ENCODE measurements around the gene SCNN1B. TPM values are rescaled to one million over a fixed set of nuclear protein-coding genes. Genes with fewer than 3 reads are reported as not detected.

Gene SCNN1B
- total and polyA plus RNA-seq, 12 donors = 0.11 to 0.38 (median 0.22) TPM; not detected in 4

- intact Hi-C loops (cut with DNase I) = loop anchor here in 1 of 10 donors (10.0 kb wide), 1 partner anchor 59 kb away; no protein-coding TSS in a partner anchor
- Histone ChIP-seq H3K4me3 (no peak overlapping the region), H3K36me3 (peaks cover 0 to 72% (median 4%) of the 10 kb centered on the region in 9 donors), H3K27me3 (no peaks in the 10 kb centered on the region), H3K4me1 (peaks cover 0 to 19% (median 9%) of the 10 kb centered on the region in 9 donors), H3K27ac (peak overlapping the region; percentile 65 to 87 (median 78)), H3K9me3 (no peaks in the 10 kb centered on the region)
- no peak for TF ChIP-seq CTCF (IDR thresholded peaks at IDR 0.05)
- WGBS, 2 donors = 38 to 52% methylated on average over 11 of the region's 11 CpGs
- DNase-seq (peak; percentile 29 to 85), ATAC-seq (peak; percentile 92 to 97 (median 96))
These were observed 121.5 kb downstream of the SCNN1B start for GRCh38 chr16:23423496-23424049.

DNA sequence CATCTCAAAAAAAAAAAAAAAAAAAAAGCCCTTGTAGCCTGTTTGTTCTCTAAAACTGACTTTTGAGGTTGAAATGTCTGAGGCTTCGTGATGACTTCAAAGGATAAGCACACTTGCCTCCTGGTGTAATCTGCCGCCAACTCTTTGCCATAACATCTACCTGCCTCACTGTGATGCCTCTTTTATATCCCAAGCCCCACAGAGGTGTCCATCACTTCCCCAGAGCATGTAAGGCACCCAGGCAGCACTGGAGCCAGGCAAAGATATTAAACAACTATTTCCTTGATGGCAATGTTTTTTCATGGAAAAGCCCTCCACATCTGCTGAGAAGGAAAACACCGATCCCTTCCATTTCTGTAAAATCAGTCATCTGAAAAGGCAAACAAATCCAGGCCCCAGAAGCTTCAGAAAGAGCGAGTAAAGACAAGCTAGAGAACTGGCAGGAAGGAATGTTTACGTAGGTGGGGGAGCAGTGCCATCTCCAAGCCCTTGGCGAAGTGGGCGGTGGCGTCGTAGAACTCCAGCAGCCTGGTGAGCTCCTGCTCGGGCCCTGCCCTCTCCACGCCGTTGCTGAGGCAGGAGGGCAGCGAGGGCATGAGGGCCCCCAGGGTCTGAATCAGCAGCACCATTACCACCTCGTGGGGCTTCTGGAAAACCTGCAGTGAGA lies 122.3 kb downstream of the SCNN1B start:
- Histone ChIP-seq H3K9me3 (no peaks in the 10 kb centered on the region), H3K4me3 (no peak overlapping the region), H3K4me1 (peaks cover 0 to 19% (median 9%) of the 10 kb centered on the region in 9 donors), H3K36me3 (peaks cover 0 to 72% (median 10%) of the 10 kb centered on the region in 9 donors), H3K27me3 (no peaks in the 10 kb centered on the region), H3K27ac (peak overlapping the region; percentile 65 to 87 (median 78))
- intact Hi-C loops (cut with DNase I) = loop anchor here in 1 of 10 donors (10.0 kb wide), 1 partner anchor 60 kb away; no protein-coding TSS in a partner anchor
- no peak for TF ChIP-seq CTCF (IDR thresholded peaks at IDR 0.05)
- 95 to 96% methylated on average over 14 of the region's 14 CpGs for WGBS, 2 donors
- ATAC-seq (no peak), DNase-seq (no peak)

- peaks cover 0 to 14% (median 6%) of the 10 kb centered on the region in 9 donors for H3K4me1 ChIP-seq
- no peak overlapping the region for H3K27ac ChIP-seq
- no peaks in the 10 kb centered on the region for H3K9me3 ChIP-seq
- no peak for TF ChIP-seq CTCF (IDR thresholded peaks at IDR 0.05)
- 79 to 83% methylated on average over 2 of the region's 2 CpGs for WGBS, 2 donors
- DNase-seq = no peak
- no peak overlapping the region for H3K4me3 ChIP-seq
- no peak for ATAC-seq
- intact Hi-C loops (cut with DNase I) = loop anchor here in 1 of 10 donors (10.0 kb wide), 1 partner anchor 64 kb away; no protein-coding TSS in a partner anchor
- peaks cover 0 to 91% (median 34%) of the 10 kb centered on the region in 9 donors for H3K36me3 ChIP-seq
- no peaks in the 10 kb centered on the region for H3K27me3 ChIP-seq
These were observed 126.2 kb downstream of the SCNN1B start for GRCh38 chr16:23428351-23428750.

Other genes with a start within 250 kb of the SCNN1B start
- 10 to 100 TPM; 19.0 to 32.1 (median 23.2) TPM for gene USP31, start 152.8 kb upstream of the SCNN1B start, total RNA-seq
- 10 to 100 TPM in 1 of 2 donors, 1 to 10 TPM in 1; 8.9 to 21.8 TPM for gene USP31, start 152.8 kb upstream of the SCNN1B start, polyA plus RNA-seq
- gene SCNN1G, start 119.6 kb upstream of the SCNN1B start, total RNA-seq = under 1 TPM in 3 of 10 donors, not detected in 7; 0.05 to 0.30 (median 0.12) TPM
- under 1 TPM in 1 of 2 donors, not detected in 1; 0.03 TPM for gene SCNN1G, start 119.6 kb upstream of the SCNN1B start, polyA plus RNA-seq
- gene COG7, start 150.9 kb downstream of the SCNN1B start, total RNA-seq = 10 to 100 TPM; 10.9 to 15.5 (median 12.9) TPM
- 10 to 100 TPM; 12.0 to 28.1 TPM for gene COG7, start 150.9 kb downstream of the SCNN1B start, polyA plus RNA-seq
- 10 to 100 TPM; 32.6 to 52.9 (median 40.6) TPM for gene GGA2, start 208.2 kb downstream of the SCNN1B start, total RNA-seq
- 10 to 100 TPM; 12.2 to 21.7 TPM for gene GGA2, start 208.2 kb downstream of the SCNN1B start, polyA plus RNA-seq

All from heart right ventricle (tissue), 16 donors.